ENCODE measurements around the gene TNFRSF19.

The TNFRSF19 gene

GRCh38 chr13:23605831-23606230, 35.6 kb downstream of the TNFRSF19 start:
- no peak for DNase-seq (ENCODE audit: low read depth in 2 of 2)

DNA sequence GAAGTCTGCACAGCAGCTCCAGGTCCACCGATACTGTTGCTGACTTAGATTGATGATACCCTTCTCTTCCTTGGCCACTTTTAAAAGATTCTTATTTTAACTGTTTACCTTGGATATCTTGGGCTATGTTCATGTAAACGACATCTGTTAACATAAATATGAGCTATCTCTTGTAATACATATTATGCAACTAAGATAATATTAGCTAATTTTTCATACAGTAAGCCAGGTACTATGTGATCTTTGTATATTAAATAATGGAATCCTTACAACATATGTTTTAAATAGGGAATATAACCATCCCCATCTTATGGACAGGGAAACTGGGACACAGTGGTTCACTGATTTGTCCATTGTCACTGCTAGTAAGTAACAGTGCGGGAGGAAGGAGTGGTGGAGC, 37.9 kb downstream of the TNFRSF19 start:
- DNase-seq (ENCODE audit: low read depth in 2 of 2) = no peak

GRCh38 chr13:23608701-23609413, 38.6 kb downstream of the TNFRSF19 start:
- no peak for DNase-seq (ENCODE audit: low read depth in 2 of 2)

- no peak for DNase-seq (ENCODE audit: low read depth in 2 of 2)
Measured at GRCh38 chr13:23609414-23609760, 39.2 kb downstream of the TNFRSF19 start.

DNA sequence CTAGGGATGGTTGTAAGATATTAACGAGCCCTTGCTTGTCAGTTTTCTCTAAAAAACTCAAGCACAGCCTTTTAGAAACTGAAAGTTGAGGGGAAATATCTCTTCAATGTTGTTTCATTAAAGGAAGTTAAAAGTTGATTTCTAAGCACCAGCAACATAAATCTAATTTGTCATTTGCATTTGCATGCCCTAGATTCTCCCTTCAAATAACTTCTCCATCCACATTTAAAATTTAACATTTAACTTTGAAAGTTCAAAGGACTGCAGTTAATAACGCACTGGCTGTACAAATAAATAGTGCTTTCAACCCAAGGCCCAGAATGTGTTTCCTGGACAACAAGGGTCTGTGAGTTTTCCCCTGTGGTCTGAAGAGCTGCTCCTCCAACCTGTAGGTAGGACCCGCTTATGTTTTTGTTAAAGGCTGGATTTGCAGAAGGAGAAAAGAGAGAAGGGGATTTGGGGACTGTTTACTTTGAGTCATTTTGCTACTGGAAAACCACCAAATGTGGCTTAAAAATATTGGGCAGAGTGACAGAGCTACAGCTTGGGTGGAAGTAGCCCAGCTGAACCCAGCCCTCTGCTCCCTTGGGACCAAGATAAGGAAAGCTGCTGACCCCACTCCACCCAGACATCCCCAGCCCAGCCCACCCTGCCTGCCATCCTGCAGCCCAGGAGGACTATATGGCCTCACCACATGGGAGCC, 39.8 kb downstream of the TNFRSF19 start:
- no peak for DNase-seq (ENCODE audit: low read depth in 2 of 2)

GRCh38 chr13:23610966-23611491, 40.8 kb downstream of the TNFRSF19 start:
- DNase-seq (ENCODE audit: low read depth in 2 of 2) = no peak

DNA sequence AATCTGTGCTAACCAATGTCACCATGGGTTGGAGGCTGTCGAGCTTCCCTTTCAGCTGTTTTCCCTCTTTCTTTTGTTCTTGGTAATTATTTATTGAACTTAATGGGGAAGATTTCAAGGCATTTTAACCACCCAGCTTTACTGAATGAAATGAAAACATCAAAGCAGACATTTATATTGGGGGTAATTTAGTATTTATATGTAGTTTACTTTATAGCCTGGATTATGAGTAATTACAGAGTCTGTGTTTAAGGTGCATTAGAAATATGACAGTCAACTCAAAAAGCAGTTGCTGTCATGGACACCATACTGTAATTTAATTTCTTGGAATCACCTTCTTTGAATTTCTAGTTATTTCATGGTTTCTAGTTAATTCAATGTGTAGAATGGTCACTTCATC, 42.0 kb downstream of the TNFRSF19 start:
- DNase-seq (ENCODE audit: low read depth in 2 of 2) = no peak

DNA sequence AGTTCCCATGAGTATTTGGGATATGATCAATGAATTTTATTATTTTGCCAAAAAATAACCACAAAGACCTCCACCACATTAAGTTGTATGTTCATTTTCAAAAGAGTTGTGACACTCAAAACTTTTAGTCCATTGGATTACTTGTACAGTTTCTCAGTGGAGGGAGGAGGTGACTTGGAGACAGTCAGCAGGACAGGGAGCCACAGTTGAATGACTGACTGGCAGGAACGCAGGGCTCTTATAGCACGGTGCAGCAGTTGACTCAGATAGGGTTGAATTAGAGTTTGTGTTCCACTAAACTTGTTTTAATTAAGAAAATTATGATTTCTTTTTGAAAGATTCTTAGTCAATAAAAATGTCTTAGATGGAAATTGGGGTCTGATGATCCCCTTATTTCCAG, 42.5 kb downstream of the TNFRSF19 start:
- DNase-seq (ENCODE audit: low read depth in 2 of 2) = no peak

DNA sequence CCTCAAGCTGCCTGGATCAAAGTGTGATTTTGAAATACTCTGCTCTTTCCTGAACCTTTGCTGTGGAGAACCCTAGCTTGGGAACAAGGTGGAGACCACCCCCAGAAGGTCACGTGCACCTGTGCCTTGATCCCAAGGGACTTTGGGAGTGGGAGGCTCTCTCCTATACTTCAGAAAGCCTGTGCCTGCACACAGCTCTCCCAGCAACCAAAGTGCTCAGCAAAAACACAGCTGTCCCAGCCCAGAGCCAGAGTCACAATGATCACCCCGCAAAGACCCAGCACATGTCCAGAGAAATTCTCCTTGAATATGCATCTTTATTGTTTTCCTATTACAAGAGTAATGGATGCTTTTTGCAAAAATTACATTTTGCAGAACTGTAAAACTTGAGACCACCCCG, 43.4 kb downstream of the TNFRSF19 start:
- no peak for DNase-seq (ENCODE audit: low read depth in 2 of 2)

DNA sequence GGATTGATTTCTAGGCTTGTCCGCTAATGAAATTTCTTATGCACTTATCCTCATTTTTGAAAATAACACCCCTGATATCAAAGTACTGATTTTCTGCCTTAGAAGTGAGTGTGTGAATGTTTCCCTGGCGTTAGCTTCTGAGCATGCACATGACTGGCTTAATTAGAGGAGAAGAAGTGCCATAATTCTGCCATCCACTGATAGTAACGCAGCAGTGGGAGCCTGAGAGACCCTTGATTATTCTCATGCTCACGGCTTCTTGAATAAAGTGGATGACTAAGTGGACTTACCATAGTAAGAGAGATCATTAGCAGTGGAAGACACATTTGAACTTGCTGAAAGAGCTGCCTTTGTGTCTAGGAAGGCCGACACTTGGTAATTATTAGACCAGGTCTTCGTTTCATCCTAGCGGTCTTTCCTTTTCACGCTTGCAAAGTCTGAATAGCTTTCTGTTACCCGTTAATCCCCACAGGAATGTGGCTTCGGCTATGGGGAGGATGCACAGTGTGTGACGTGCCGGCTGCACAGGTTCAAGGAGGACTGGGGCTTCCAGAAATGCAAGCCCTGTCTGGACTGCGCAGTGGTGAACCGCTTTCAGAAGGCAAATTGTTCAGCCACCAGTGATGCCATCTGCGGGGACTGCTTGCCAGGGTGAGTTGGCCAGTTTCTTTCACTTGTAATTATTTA, 45.3 kb downstream of the TNFRSF19 start:
- DNase-seq (ENCODE audit: low read depth in 2 of 2) = no peak

GRCh38 chr13:23616228-23616627, 46.0 kb downstream of the TNFRSF19 start:
- no peak for DNase-seq (ENCODE audit: low read depth in 2 of 2)

- DNase-seq (ENCODE audit: low read depth in 2 of 2) = no peak
Measured at GRCh38 chr13:23617551-23618024, 47.4 kb downstream of the TNFRSF19 start.

DNA sequence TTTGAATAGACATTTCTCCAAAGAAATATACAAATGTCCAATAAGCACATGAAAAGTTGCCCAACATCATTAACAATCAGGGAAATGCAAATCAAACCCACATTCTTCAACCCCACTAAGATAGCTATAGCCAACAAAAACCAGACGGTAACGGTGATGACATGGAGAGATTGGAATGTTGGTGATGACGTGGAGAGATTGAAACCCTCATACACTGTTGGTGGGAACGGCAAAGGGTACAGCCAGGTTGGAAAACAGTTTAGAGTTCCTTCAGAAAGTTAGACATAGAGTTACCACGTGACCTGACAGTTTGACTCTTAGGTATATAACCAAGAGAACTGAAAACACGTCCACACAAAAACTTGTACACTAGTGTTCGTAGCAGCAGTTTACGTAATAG, 48.1 kb downstream of the TNFRSF19 start:
- DNase-seq (ENCODE audit: low read depth in 2 of 2) = no peak

GRCh38 chr13:23619068-23619855, 49.0 kb downstream of the TNFRSF19 start:
- DNase-seq (ENCODE audit: low read depth in 2 of 2) = no peak

GRCh38 chr13:23620211-23620610, 50.0 kb downstream of the TNFRSF19 start:
- DNase-seq (ENCODE audit: low read depth in 2 of 2) = no peak

DNA sequence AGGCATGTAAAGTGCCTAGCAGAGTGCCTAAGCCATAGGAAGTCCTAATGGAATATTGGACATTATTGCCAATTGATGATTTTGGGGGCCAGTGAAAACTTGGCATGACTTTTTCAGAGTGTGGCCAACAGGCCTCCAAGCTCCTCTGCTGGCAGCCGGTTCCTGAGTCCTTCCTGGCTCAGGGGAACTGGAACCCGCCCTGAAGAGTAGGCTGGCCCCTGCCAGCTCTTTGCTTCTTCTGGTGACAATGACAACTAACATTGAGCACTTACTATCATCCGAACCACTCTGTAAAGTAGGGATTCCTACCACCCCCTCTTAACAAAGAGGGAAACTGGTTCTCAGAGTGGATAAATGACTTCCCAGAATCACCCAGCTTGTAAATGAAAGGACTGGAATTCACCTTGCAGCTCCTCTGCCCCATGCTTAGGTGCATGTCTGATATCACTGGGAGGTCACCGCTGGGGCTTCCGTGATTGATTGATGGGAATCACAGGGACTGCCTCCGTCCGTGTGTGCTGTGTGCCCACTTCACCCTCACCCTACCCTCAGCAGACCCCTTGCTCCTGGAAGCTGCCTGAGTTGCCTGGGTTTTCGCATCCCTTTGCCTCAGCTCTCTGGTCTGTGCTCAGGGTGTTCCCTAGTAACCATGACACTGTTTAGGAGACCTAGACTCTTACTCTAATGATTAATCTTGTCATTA, 50.6 kb downstream of the TNFRSF19 start:
- no peak for DNase-seq (ENCODE audit: low read depth in 2 of 2)

- no peak for DNase-seq (ENCODE audit: low read depth in 2 of 2)
Measured at GRCh38 chr13:23621316-23621645, 51.1 kb downstream of the TNFRSF19 start.

GRCh38 chr13:23622985-23623384, 52.8 kb downstream of the TNFRSF19 start:
- no peak for DNase-seq (ENCODE audit: low read depth in 2 of 2)

GRCh38 chr13:23623394-23623793, 53.2 kb downstream of the TNFRSF19 start:
- no peak for DNase-seq (ENCODE audit: low read depth in 2 of 2)

- DNase-seq (ENCODE audit: low read depth in 2 of 2) = no peak
Measured at GRCh38 chr13:23626700-23627099, 56.5 kb downstream of the TNFRSF19 start.

DNA sequence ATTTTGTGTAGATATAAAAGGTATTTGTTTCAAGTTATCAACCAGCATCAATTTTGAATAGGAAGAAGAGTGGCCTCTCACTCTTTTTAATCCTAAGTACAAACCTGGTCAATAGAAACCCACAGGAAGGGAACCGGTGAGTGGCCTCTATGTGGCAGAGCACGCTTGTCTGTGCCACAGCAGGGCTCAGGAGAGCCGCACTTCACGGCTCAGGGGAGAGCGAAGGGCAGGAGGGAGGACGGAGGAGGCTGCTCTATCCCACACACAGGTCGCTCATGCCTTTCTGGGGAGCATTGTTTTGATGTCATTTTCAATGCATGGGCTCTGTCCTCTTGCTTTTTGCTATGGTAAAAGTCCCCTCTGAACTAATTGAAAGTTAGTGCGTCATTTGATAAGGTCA, 57.2 kb downstream of the TNFRSF19 start:
- DNase-seq (ENCODE audit: low read depth in 2 of 2) = no peak
